ENCODE data around the gene EVL.

GRCh38 chr14:100037353-100037752, 27.9 kb upstream of the EVL start:
- no peak for TF ChIP-seq CTCF (conservative IDR thresholded peaks at IDR 0.05)
- TF ChIP-seq ZFX (IDR thresholded peaks at IDR 0.05): no peak

Measured in C4-2B (cell line).